ENCODE data around the gene TNRC6C. TPM values are rescaled to one million over a fixed set of nuclear protein-coding genes. Genes with fewer than 3 reads are reported as not detected.
"Not testable (repeated sequence)": the region's sequence is repeated elsewhere in the genome, so short reads cannot be mapped to it uniquely, and the experiment has no call there.

Gene TNRC6C
- total RNA-seq, 2 donors from 2014 or later, result 8.9 to 9.0 TPM

DNA sequence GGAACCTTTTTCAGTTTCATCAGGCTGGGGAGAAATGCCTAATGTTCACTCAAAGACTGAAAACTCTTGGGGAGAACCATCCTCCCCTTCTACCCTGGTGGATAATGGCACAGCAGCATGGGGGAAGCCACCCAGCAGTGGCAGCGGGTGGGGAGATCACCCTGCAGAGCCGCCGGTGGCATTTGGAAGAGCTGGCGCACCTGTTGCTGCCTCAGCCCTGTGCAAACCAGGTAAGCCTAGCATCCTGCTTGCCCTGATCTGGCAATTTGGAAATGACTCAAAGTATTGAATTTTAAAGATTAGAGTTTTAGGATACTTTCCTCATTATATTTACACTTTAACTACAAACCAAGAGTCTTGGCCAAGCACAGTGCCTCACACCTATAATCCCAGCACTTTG, 106.2 kb downstream of the TNRC6C start:
- Histone ChIP-seq H3K4me3 (no peak overlapping the region), H3K36me3 (no peaks in the 10 kb centered on the region), H3K4me1 (no peaks in the 10 kb centered on the region), H3K9me3 (no peaks in the 10 kb centered on the region), H3K27me3 (no peaks in the 10 kb centered on the region), H3K27ac (no peak overlapping the region), H3K9ac (ENCODE audit: low read depth in 2 of 2, low read length in 2 of 2) (no peak overlapping the region)
- intact Hi-C loops (cut with DNase I), result no loop called here
- no peak for DNase-seq
- TF ChIP-seq, protein P1, sequence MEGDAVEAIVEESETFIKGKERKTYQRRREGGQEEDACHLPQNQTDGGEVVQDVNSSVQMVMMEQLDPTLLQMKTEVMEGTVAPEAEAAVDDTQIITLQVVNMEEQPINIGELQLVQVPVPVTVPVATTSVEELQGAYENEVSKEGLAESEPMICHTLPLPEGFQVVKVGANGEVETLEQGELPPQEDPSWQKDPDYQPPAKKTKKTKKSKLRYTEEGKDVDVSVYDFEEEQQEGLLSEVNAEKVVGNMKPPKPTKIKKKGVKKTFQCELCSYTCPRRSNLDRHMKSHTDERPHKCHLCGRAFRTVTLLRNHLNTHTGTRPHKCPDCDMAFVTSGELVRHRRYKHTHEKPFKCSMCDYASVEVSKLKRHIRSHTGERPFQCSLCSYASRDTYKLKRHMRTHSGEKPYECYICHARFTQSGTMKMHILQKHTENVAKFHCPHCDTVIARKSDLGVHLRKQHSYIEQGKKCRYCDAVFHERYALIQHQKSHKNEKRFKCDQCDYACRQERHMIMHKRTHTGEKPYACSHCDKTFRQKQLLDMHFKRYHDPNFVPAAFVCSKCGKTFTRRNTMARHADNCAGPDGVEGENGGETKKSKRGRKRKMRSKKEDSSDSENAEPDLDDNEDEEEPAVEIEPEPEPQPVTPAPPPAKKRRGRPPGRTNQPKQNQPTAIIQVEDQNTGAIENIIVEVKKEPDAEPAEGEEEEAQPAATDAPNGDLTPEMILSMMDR (IDR thresholded peaks at IDR 0.05), result no peak

DNA sequence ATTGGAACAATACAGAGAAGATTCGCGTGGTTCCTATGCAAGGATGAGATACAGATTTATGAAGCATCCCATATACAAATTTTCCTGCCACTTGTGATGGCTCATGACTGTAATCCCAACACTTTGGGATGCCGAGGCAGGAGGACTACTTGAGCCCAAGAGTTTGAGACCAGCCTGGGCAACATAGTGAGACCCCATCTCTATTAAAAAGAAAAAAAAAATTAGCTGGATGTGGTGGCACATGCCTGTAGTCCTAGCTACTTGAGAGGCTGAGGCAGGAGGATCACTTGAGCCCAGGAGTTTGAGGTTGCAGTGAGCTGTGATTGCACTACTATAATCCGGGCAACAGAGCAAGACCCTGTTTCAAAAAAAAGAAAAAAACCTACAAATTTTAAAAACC, 108.5 kb downstream of the TNRC6C start:
- H3K27me3 ChIP-seq; H3K4me1 ChIP-seq; intact Hi-C loops (cut with DNase I); DNase-seq; H3K9me3 ChIP-seq; H3K36me3 ChIP-seq; H3K27ac ChIP-seq; H3K9ac ChIP-seq (ENCODE audit: low read depth in 2 of 2, low read length in 2 of 2); H3K4me3 ChIP-seq: not testable (repeated sequence)

DNA sequence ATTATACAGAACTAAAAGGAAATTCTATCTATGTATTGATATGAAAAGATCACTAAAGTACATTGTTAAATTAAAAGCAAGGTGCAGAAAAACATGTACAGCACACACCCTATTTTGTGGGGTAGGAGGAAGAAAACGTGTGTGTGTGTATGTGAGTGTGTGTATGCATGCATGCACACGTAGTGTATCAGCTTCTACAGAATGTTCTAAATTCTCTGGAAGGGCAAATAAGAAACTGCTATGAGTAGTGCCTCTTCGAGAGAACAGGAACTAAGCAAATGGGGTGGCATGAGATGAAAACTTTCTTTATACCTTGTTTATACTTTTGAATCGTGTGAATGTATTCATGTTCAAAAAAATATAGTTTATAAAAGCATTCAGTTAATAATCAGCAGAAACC, 111.2 kb downstream of the TNRC6C start:
- no peak overlapping the region for H3K4me3 ChIP-seq
- no peaks in the 10 kb centered on the region for H3K36me3 ChIP-seq
- TF ChIP-seq, protein P1 (IDR thresholded peaks at IDR 0.05), result no peak
- intact Hi-C loops (cut with DNase I), result no loop called here
- H3K9ac ChIP-seq (ENCODE audit: low read depth in 2 of 2, low read length in 2 of 2), result no peak overlapping the region
- DNase-seq, result no peak
- no peak overlapping the region for H3K27ac ChIP-seq
- no peaks in the 10 kb centered on the region for H3K27me3 ChIP-seq
- no peaks in the 10 kb centered on the region for H3K4me1 ChIP-seq
- no peaks in the 10 kb centered on the region for H3K9me3 ChIP-seq

DNA sequence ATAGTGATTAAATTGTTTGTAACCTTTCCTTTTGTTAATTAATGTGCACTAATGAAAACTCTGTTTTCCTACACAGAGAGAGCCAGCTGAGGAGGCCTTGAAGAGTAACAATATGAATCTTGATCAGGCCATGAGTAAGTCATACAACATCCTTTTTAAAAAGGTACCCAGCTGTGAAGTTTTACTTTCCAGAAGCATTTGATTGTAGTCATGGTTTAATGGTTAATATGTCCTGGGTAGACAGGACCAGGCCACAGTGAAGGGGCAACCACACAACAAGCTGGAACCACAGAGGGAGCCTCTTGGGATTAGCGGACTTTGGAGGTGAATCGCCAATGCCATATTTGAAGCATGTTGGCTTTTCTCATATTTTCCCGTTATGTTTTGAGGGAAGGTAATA, 114.5 kb downstream of the TNRC6C start:
- Histone ChIP-seq H3K27ac (no peak overlapping the region), H3K4me1 (no peaks in the 10 kb centered on the region), H3K9me3 (no peaks in the 10 kb centered on the region), H3K36me3 (no peaks in the 10 kb centered on the region), H3K9ac (ENCODE audit: low read depth in 2 of 2, low read length in 2 of 2) (no peak overlapping the region), H3K27me3 (no peaks in the 10 kb centered on the region), H3K4me3 (no peak overlapping the region)
- intact Hi-C loops (cut with DNase I), result no loop called here
- DNase-seq, result no peak
- TF ChIP-seq, protein P1 (IDR thresholded peaks at IDR 0.05), result no peak

DNA sequence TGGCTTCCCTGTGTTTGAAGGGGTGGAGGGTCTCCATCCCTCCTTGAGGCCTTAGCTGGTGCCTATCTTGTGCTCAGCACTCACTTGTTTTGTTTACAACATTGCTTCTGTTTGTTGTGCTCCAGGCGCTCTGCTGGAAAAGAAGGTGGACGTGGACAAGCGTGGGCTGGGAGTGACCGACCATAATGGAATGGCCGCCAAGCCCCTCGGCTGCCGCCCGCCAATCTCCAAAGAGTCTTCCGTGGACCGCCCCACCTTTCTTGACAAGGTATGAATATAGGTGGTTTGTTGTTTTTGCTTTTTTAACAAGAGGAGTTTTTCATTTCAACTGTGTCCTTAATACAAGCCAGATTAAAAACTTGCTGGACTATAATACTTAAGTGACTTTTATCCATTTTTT, 116.5 kb downstream of the TNRC6C start:
- H3K27ac ChIP-seq, result no peak overlapping the region
- H3K36me3 ChIP-seq, result peaks cover 6% of the 10 kb centered on the region
- intact Hi-C loops (cut with DNase I), result no loop called here

DNA sequence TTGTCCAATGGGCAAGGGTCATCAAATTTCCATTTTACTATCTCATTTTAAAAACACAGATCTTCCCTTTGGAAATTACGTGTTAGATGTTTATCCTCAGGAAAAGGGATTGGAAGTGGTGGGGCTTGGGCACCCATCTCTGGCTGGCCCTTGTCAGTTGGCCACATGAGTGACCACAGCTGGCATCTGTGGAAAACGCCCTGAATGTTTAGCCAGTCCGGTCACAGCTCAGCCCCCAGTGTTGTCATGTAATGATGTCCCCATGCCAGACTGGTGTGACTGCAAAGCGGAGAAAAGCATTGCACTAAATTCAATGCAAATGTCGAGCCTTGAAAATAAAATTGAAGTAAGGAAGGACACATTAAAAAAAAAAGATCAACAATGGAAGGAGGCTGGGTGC, 117.0 kb downstream of the TNRC6C start:
- no peak overlapping the region for H3K4me3 ChIP-seq
- no peak for DNase-seq
- TF ChIP-seq, protein P1 (IDR thresholded peaks at IDR 0.05), result no peak
- H3K36me3 ChIP-seq, result peaks cover 6% of the 10 kb centered on the region
- H3K27me3 ChIP-seq, result no peaks in the 10 kb centered on the region
- intact Hi-C loops (cut with DNase I), result no loop called here
- H3K9me3 ChIP-seq, result no peaks in the 10 kb centered on the region
- no peaks in the 10 kb centered on the region for H3K4me1 ChIP-seq
- no peak overlapping the region for H3K9ac ChIP-seq (ENCODE audit: low read depth in 2 of 2, low read length in 2 of 2)
- H3K27ac ChIP-seq, result no peak overlapping the region

More for the DNA sequence above, 116.5 kb downstream of the TNRC6C start:
- DNase-seq, result no peak
- TF ChIP-seq, protein P1 (IDR thresholded peaks at IDR 0.05), result no peak
- no peaks in the 10 kb centered on the region for H3K9me3 ChIP-seq
- H3K27me3 ChIP-seq, result no peaks in the 10 kb centered on the region
- no peaks in the 10 kb centered on the region for H3K4me1 ChIP-seq
- no peak overlapping the region for H3K4me3 ChIP-seq
- no peak overlapping the region for H3K9ac ChIP-seq (ENCODE audit: low read depth in 2 of 2, low read length in 2 of 2)
